ENCODE measurements around the gene FAM20C. TPM values are rescaled to one million over a fixed set of nuclear protein-coding genes. Genes with fewer than 3 reads are reported as not detected.

The FAM20C gene
- total RNA-seq, 1 donor from 2014 or later = 42.9 TPM

- H3K27me3 ChIP-seq (ENCODE audit: low read depth) = peaks cover 70% of the 10 kb centered on the region
These were observed 97.6 kb downstream of the FAM20C start, which contains the start of gene FOXL3 for GRCh38 chr7:289756-290553. FOXL3 (plus strand) TSS chr7:290170; CDS start chr7:290170, 0 bp downstream.

GRCh38 chr7:290554-291372, 98.4 kb downstream of the FAM20C start:
- no peaks in the 10 kb centered on the region for H3K9me3 ChIP-seq
- no peak overlapping the region for H3K4me3 ChIP-seq
- H3K27me3 ChIP-seq (ENCODE audit: low read depth) = peaks cover 70% of the 10 kb centered on the region
- H3K36me3 ChIP-seq = no peaks in the 10 kb centered on the region
- ATAC-seq = peak; percentile 5 to 12
- TF ChIP-seq CTCF (IDR thresholded peaks at IDR 0.05) = no peak
- peaks cover 23% of the 10 kb centered on the region for H3K4me1 ChIP-seq
- no peak overlapping the region for H3K27ac ChIP-seq
- DNase-seq = peak; percentile 39
- intact Hi-C loops (cut with DNase I) = no loop called here

More at GRCh38 chr7:289756-290553, 97.6 kb downstream of the FAM20C start, which contains the start of gene FOXL3:
- Histone ChIP-seq H3K27ac (no peak within 1 kb of the TSS), H3K36me3 (no peaks in the 10 kb centered on the region), H3K4me3 (no peak within 1 kb of the TSS), H3K4me1 (peaks cover 16% of the 10 kb centered on the region), H3K9me3 (no peaks in the 10 kb centered on the region)
- intact Hi-C loops (cut with DNase I) = no loop called here
- no peak for ATAC-seq
- peak; percentile 40 for DNase-seq
- TF ChIP-seq CTCF (IDR thresholded peaks at IDR 0.05) = no peak

DNA sequence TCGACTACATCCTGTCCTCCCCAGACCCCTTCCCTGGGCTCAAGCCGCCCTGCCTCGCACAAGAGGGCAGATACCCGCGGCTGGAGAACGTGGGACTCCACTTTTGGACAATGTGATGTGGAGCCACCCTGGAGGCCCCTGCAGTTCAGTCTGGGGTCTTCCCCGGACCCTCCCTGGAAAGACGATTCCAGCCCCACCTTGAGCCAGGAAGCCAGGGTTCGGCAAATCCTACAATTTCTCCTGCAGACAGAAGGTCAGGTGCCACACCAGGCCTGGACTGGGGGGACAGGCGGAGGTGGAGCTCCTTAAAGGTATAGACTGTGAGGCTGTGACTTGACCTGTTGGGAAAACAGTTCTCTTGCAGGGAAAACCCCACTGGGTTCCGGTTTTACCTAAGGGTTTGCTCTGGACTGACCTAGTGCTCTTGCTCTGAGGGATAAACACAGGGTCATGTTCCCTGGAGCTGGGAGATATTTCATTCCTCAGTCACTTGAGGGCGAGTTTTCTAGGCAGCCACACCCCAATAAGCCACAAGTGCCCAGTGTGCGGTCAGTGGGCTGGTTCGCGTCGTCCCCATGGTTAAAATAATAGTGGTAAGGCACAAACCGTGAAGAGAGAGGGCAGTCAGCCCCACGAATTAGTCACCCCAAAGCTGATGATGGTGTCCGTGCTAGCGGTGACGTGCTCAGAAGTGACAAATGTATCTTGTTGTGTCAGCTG, 99.2 kb downstream of the FAM20C start:
- intact Hi-C loops (cut with DNase I) = no loop called here
- ATAC-seq (peak; percentile 71 to 82), DNase-seq (peak; percentile 51)
- no peak overlapping the region for H3K4me3 ChIP-seq
- no peaks in the 10 kb centered on the region for H3K36me3 ChIP-seq
- TF ChIP-seq CTCF (IDR thresholded peaks at IDR 0.05) = no peak
- H3K4me1 ChIP-seq = peaks cover 23% of the 10 kb centered on the region
- H3K27ac ChIP-seq = no peak overlapping the region
- peaks cover 67% of the 10 kb centered on the region for H3K27me3 ChIP-seq (ENCODE audit: low read depth)
- H3K9me3 ChIP-seq = no peaks in the 10 kb centered on the region

- H3K27me3 ChIP-seq (ENCODE audit: low read depth) = peaks cover 67% of the 10 kb centered on the region
- no peak for ATAC-seq
- no peaks in the 10 kb centered on the region for H3K36me3 ChIP-seq
These were observed 99.9 kb downstream of the FAM20C start for GRCh38 chr7:292226-292625.

More at GRCh38 chr7:292226-292625, 99.9 kb downstream of the FAM20C start:
- Histone ChIP-seq H3K4me1 (peaks cover 23% of the 10 kb centered on the region), H3K9me3 (no peaks in the 10 kb centered on the region), H3K27ac (no peak overlapping the region), H3K4me3 (no peak overlapping the region)
- no peak for DNase-seq
- no peak for TF ChIP-seq CTCF (IDR thresholded peaks at IDR 0.05)
- intact Hi-C loops (cut with DNase I) = no loop called here

Data from lower lobe of right lung (tissue), 2 donors.